Keratinocyte (primary cell): ENCODE data around the gene CD68. TPM values are rescaled to one million over a fixed set of nuclear protein-coding genes. Genes with fewer than 3 reads are reported as not detected.

Source experiments
- DNase-seq: peaks from one replicate; pipeline ENCODE4 v3.0.0-alpha.2; 2011; ENCODE audit warnings: low read depth, missing footprints, low spot score
- FAIRE-seq: peaks from 2 replicates; lab custom pipeline; 2011; peaks lifted over from hg19 to GRCh38; lab: Jason Lieb, UNC
- H2AFZ ChIP-seq: 2 replicates; pipeline ENCODE4 v1.6.0; 2012; ENCODE audit warnings: low read length, control low read depth, inconsistent platforms; ENCODE audit not compliant: control insufficient read depth
- H3K27ac ChIP-seq: 2 replicates; pipeline ENCODE4 v1.5.1; 2011; ENCODE audit warnings: low read length; ENCODE audit not compliant: control insufficient read depth, insufficient read depth
- H3K27me3 ChIP-seq: 3 replicates; pipeline ENCODE4 v1.6.0; 2011; ENCODE audit warnings: low read length; ENCODE audit not compliant: control insufficient read depth, insufficient read depth; ENCODE audit errors: extremely low read depth
- H3K36me3 ChIP-seq, 2 experiments: 2 replicates in 1 of 2; 3 replicates in 1 of 2; pipeline ENCODE4 v1.5.1; 2011; ENCODE audit warnings: low read length in 2 of 2, mild to moderate bottlenecking in 1 of 2; ENCODE audit not compliant: control insufficient read depth in 2 of 2, insufficient read depth in 2 of 2; ENCODE audit errors: extremely low read depth in 1 of 2
- H3K4me1 ChIP-seq: 3 replicates; pipeline ENCODE4 v1.5.1; 2011; ENCODE audit warnings: low read length; ENCODE audit not compliant: control insufficient read depth, insufficient read depth; ENCODE audit errors: extremely low read depth
- H3K4me2 ChIP-seq: 3 replicates; pipeline ENCODE4 v1.6.0; 2011; ENCODE audit warnings: low read depth, low read length; ENCODE audit not compliant: control insufficient read depth, insufficient read depth; ENCODE audit errors: extremely low read depth
- H3K4me3 ChIP-seq, 3 experiments: fragments of 200-600 bp in 1 of 3; sonication (generic) in 1 of 3; 2 replicates in 2 of 3; 3 replicates in 1 of 3; pipeline ENCODE4 v1.5.1; 2011 to 2016; ENCODE audit warnings: low read length in 3 of 3, mild to moderate bottlenecking in 3 of 3, control low read depth in 2 of 3, inconsistent platforms in 1 of 3, low read depth in 1 of 3, mixed read lengths in 1 of 3, mixed run types in 1 of 3, moderate library complexity in 1 of 3; ENCODE audit not compliant: control insufficient read depth in 2 of 3, insufficient read depth in 2 of 3; ENCODE audit errors: extremely low read depth in 1 of 3
- H3K79me2 ChIP-seq: 2 replicates; pipeline ENCODE4 v1.6.0; 2012; ENCODE audit warnings: low read length; ENCODE audit not compliant: control insufficient read depth, insufficient read depth
- H3K9ac ChIP-seq: 3 replicates; pipeline ENCODE4 v1.6.0; 2011; ENCODE audit warnings: low read length; ENCODE audit not compliant: control insufficient read depth, insufficient read depth; ENCODE audit errors: extremely low read depth
- H3K9me1 ChIP-seq: 3 replicates; pipeline ENCODE4 v1.6.0; 2011; ENCODE audit warnings: low read length; ENCODE audit not compliant: control insufficient read depth, insufficient read depth; ENCODE audit errors: extremely low read depth
- H3K9me3 ChIP-seq: 2 replicates; pipeline ENCODE4 v1.5.1; 2012; ENCODE audit warnings: low read depth, low read length; ENCODE audit not compliant: control insufficient read depth
- H4K20me1 ChIP-seq: 3 replicates; pipeline ENCODE4 v1.6.0; 2011; ENCODE audit warnings: low read length; ENCODE audit not compliant: control insufficient read depth, insufficient read depth; ENCODE audit errors: extremely low read depth
- CTCF ChIP-seq, 3 experiments: IDR thresholded peaks in 1 of 3; conservative IDR thresholded peaks in 1 of 3; optimal IDR thresholded peaks in 1 of 3; 2 replicates in 2 of 3; 3 replicates in 1 of 3; pipeline versions ENCODE3 to v1.5.1; 2011; ENCODE audit warnings: low read length in 3 of 3, mild to moderate bottlenecking in 3 of 3, moderate library complexity in 2 of 3, control low read depth in 1 of 3, inconsistent platforms in 1 of 3; ENCODE audit not compliant: insufficient read depth in 2 of 3; ENCODE audit errors: extremely low read depth in 1 of 3
- EZH2 ChIP-seq: IDR thresholded peaks from one replicate; pipeline ENCODE4 v1.6.1; 2012; ENCODE audit warnings: inconsistent platforms, mild to moderate bottlenecking, low read length, moderate library complexity
- dilution Hi-C: fragments of 300-500 bp; cut with MboI; formaldehyde crosslinking; loops from one replicate; pipeline ENCODE4 v1.7.0; 2020; ENCODE audit warnings: low sequenced_read_pairs; ENCODE audit not compliant: extremely low pct_ligation_motif_present
- polyA plus RNA-seq, 5 experiments: library from polyadenylated mRNA; depleted of rRNA in 3 of 5; stranded (reverse) in 3 of 5; stranded (forward) in 1 of 5; unstranded in 1 of 5; fragments of >200 nt; gene quantifications; 1 replicate in 1 of 5; 2 replicates in 3 of 5; 3 replicates in 1 of 5; pipeline versions ENCODE4 v1.2.1 to v1.2.3, GENCODE V29; 2011 to 2012; ENCODE audit warnings: missing spikeins in 2 of 5, low read depth in 1 of 5, low replicate concordance in 1 of 5

Gene CD68
- polyA plus RNA-seq, 1 donor (not counting 4 experiments of a cell fraction or from before 2014, with no cell fraction given) = 14.0 TPM

DNA sequence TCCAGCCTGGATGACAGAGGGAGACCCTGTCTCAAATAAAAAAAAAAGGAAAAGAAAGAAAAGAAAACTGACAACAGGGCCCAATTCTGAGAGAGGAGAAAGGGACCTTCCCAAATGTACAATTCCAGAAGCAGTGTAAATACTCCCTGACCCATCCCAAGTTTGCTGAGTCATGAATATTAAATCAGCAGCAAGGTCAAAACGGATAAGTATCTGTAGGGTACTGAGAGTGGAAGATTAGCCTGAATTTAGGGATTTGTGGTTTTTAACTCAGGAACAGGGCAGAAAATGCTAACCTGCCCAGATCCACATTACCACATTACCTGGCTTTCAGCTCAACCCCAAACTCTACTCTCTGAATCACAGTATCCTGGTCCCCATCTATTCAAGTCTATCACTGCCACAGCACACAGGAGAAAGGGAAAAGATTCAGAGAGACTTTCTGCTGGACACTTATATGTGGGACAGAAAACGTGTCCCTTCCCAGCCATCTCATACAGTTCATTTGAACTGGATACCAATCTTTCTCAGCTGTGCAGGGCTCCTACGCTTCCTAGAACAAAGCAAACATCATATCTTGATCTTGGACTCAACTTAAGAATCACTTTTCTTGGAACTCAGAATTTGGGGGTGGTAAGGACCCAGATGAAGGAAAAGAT, 32.3 kb downstream of the CD68 start:
- no peak overlapping the region for H2AFZ ChIP-seq
- H3K4me3 ChIP-seq = peak overlapping the region in 2 of 3 experiments; percentile 2
- FAIRE-seq = no peak
- H3K9me1 ChIP-seq = no peaks in the 10 kb centered on the region
- peaks cover 0 to 9% of the 10 kb centered on the region in 2 experiments for H3K36me3 ChIP-seq
- DNase-seq = no peak
- H3K4me2 ChIP-seq = peak overlapping the region; percentile 4
- dilution Hi-C loops = no loop called here
- no peaks in the 10 kb centered on the region for H3K9me3 ChIP-seq
- H3K4me1 ChIP-seq = peaks cover 20% of the 10 kb centered on the region
- H3K9ac ChIP-seq = no peak overlapping the region
- peaks cover 3% of the 10 kb centered on the region for H4K20me1 ChIP-seq
- no peaks in the 10 kb centered on the region for H3K27me3 ChIP-seq
- H3K27ac ChIP-seq = no peak overlapping the region
- H3K79me2 ChIP-seq = peaks cover 67% of the 10 kb centered on the region
- TF ChIP-seq CTCF (optimal IDR thresholded peaks at IDR 0.05 in 1 of 3, IDR thresholded peaks at IDR 0.05 in 1 of 3, conservative IDR thresholded peaks at IDR 0.05 in 1 of 3; ENCODE audit: extremely low read depth in 1 of 3, insufficient read depth in 2 of 3, low read length in 3 of 3) (no peak), EZH2 (no peak)

GRCh38 chr17:7612294-7612640, 32.8 kb downstream of the CD68 start:
- peak overlapping the region; percentile 4 for H3K4me2 ChIP-seq
- FAIRE-seq (no peak), DNase-seq (no peak)
- H3K36me3 ChIP-seq = peaks cover 0 to 9% of the 10 kb centered on the region in 2 experiments
- dilution Hi-C loops = no loop called here
- H3K9me1 ChIP-seq = no peaks in the 10 kb centered on the region
- H3K9me3 ChIP-seq = no peaks in the 10 kb centered on the region
- no peaks in the 10 kb centered on the region for H3K27me3 ChIP-seq
- H2AFZ ChIP-seq = no peak overlapping the region
- peak overlapping the region in 2 of 3 experiments; percentile 2 for H3K4me3 ChIP-seq
- peaks cover 3% of the 10 kb centered on the region for H4K20me1 ChIP-seq
- H3K4me1 ChIP-seq = peaks cover 20% of the 10 kb centered on the region
- H3K79me2 ChIP-seq = peaks cover 66% of the 10 kb centered on the region
- H3K27ac ChIP-seq = no peak overlapping the region
- no peak overlapping the region for H3K9ac ChIP-seq
- TF ChIP-seq EZH2 (no peak), CTCF (optimal IDR thresholded peaks at IDR 0.05 in 1 of 3, IDR thresholded peaks at IDR 0.05 in 1 of 3, conservative IDR thresholded peaks at IDR 0.05 in 1 of 3; ENCODE audit: extremely low read depth in 1 of 3, insufficient read depth in 2 of 3, low read length in 3 of 3) (no peak)
